ENCODE data around the gene CARMIL1. TPM values are rescaled to one million over a fixed set of nuclear protein-coding genes. Genes with fewer than 3 reads are reported as not detected.
"Not testable (repeated sequence)": the region's sequence is repeated elsewhere in the genome, so short reads cannot be mapped to it uniquely, and the experiment has no call there.

Gene CARMIL1
- total RNA-seq, 1 experiment from 2014 or later: 21.2 TPM

- Histone ChIP-seq H3K27me3 (replicated peaks) (no peaks in the 10 kb centered on the region), H3K4me1 (replicated peaks) (peaks cover 17% of the 10 kb centered on the region), H3K4me3 (no peak overlapping the region), H3K27ac (no peak overlapping the region), H3K36me3 (no peaks in the 10 kb centered on the region), H3K9me3 (replicated peaks) (no peaks in the 10 kb centered on the region)
- no peak for DNase-seq (ENCODE audit: low read depth in 1 of 2, low spot score in 2 of 2)
Measured at GRCh38 chr6:25365154-25365553, 86.0 kb downstream of the CARMIL1 start.

- DNase-seq (ENCODE audit: low read depth in 1 of 2, low spot score in 2 of 2): no peak
- Histone ChIP-seq H3K4me3 (no peak overlapping the region), H3K4me1 (replicated peaks) (peaks cover 12% of the 10 kb centered on the region), H3K9me3 (replicated peaks) (no peaks in the 10 kb centered on the region), H3K27ac (no peak overlapping the region), H3K27me3 (replicated peaks) (no peaks in the 10 kb centered on the region), H3K36me3 (no peaks in the 10 kb centered on the region)
Measured at GRCh38 chr6:25366903-25367545, 87.8 kb downstream of the CARMIL1 start.

DNA sequence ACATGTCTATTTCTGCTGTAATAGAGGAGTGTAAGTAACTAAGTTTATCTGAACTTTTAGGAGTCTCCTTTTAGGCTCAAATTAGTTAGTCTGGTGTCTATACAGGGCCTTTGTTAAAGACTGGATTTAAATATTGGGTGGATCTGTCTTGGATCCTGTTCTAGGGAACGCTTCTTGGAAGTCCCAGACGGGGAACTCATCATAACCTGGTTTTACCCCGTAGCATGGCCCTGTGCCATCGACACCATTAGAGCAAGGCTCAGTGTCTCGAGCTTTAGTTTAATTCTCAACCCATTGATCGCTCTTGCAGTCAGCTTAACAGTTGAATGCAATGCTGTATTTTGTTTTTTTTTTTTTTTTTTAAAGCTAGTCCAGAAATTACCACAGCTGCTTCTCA is 89.9 kb downstream of the CARMIL1 start:
- DNase-seq (ENCODE audit: low read depth in 1 of 2, low spot score in 2 of 2): no peak
- no peaks in the 10 kb centered on the region for H3K27me3 ChIP-seq (replicated peaks)
- no peak overlapping the region for H3K27ac ChIP-seq
- H3K36me3 ChIP-seq: no peaks in the 10 kb centered on the region
- 0 out of 2 replicates have a peak, but pooled peaks cover 4% of the 10 kb centered on the region for H3K4me1 ChIP-seq (replicated peaks)
- H3K4me3 ChIP-seq: no peak overlapping the region
- H3K9me3 ChIP-seq (replicated peaks): no peaks in the 10 kb centered on the region

DNA sequence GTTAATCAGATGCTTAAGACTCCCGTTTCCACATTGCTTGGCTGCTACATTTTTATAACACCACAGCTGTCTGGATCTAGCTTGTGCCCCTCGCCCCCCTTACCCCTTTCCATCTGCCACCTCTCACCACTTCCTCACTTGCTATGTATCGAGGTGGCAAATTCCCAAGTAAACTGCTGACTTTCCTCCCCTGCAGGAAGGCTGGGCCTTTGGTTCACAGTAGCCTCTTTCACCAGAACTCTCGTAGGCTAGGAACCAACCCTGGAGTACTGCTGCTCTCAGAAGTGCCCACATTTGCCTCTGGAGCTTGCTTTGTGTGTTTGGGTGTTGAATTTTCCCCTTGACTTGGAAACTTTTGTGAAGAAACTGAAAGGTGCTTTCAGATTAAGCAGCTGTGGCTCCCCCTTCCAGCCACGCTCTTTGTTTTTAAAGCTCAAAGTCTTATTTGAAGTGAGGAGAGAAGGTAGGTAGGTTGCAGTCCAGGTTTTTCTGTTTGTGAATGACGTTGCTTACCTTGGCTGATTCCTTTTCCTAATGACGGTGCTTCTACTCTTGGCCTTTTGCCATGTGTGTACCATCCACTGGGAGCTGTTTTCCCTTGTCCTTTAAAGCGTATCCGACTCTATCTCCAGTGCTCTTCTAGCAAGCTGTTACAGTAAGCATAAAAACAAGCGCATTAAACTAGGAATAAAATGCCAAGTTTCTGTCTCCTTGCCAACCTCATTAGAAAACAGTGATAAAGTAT is 90.4 kb downstream of the CARMIL1 start:
- H3K36me3 ChIP-seq: no peaks in the 10 kb centered on the region
- no peak for DNase-seq (ENCODE audit: low read depth in 1 of 2, low spot score in 2 of 2)

DNA sequence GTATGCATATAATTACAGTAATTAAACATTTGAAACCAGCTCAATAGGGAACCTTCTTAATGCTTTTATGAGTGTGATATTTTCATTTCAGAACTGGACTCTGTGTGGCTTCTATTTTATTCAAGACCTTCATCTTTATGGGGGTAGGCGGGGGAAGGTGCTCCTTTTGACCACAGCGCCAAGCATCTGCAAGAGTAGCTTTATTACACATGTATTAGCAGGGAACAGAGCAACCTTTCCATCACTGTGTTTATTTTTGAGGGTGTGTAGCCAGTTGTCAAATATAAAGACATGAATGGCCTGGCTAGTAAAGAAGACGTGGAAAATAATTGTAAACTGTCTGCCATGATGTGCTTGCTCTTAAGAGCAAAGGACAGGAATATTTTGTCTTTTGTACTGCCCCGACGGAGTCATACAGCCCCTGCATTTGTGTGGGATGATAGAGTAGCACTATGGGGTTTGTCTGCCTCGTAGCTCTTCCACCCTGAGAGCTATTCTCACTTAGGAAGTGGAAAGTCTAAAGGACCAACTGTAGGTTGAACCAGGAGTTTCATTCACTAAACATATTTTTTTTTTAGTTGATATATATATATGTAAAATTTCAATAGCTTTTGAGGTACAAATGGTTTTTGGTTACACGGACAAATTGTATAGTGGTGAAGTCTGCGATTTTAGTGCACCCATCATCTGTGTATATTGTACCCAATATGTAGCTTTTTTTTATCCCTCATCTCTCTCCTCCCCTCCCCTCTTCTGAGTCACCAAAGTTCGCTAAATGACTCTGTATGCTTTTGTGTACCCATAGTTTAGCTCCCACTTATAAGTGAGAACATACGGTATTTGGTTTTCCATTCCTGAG is 91.2 kb downstream of the CARMIL1 start:
- no peak for DNase-seq (ENCODE audit: low read depth in 1 of 2, low spot score in 2 of 2)
- H3K27me3 ChIP-seq (replicated peaks): no peaks in the 10 kb centered on the region

More for the DNA sequence above, 90.4 kb downstream of the CARMIL1 start:
- H3K4me1 ChIP-seq (replicated peaks): 0 out of 2 replicates have a peak, but pooled peaks cover 4% of the 10 kb centered on the region
- H3K27me3 ChIP-seq (replicated peaks): no peaks in the 10 kb centered on the region
- H3K9me3 ChIP-seq (replicated peaks): no peaks in the 10 kb centered on the region
- H3K4me3 ChIP-seq: no peak overlapping the region
- no peak overlapping the region for H3K27ac ChIP-seq

DNA sequence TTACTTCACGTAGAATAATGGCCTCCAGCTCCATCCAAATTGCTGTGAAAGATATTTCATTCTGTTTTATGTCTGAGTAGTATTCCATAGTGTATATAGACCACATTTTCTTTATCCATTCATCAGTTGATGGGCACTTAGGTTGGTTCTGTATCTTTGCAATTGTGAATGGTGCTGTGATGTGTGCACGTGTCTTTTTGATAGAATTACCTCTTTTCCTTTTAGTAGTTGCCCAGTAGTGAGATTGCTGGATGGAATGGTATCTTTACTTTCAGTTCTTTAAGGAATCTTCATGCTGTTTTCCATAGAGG is 91.8 kb downstream of the CARMIL1 start:
- Histone ChIP-seq H3K4me1 (replicated peaks) (0 out of 2 replicates have a peak, but pooled peaks cover 4% of the 10 kb centered on the region), H3K27ac (no peak overlapping the region), H3K9me3 (replicated peaks) (no peaks in the 10 kb centered on the region), H3K27me3 (replicated peaks) (no peaks in the 10 kb centered on the region), H3K4me3 (no peak overlapping the region), H3K36me3 (no peaks in the 10 kb centered on the region)
- no peak for DNase-seq (ENCODE audit: low read depth in 1 of 2, low spot score in 2 of 2)

More for the DNA sequence above, 91.2 kb downstream of the CARMIL1 start:
- Histone ChIP-seq H3K27ac (no peak overlapping the region), H3K4me1 (replicated peaks) (0 out of 2 replicates have a peak, but pooled peaks cover 4% of the 10 kb centered on the region), H3K9me3 (replicated peaks) (no peaks in the 10 kb centered on the region), H3K4me3 (no peak overlapping the region), H3K36me3 (no peaks in the 10 kb centered on the region)

GRCh38 chr6:25375125-25375524 is 96.0 kb downstream of the CARMIL1 start:
- no peaks in the 10 kb centered on the region for H3K9me3 ChIP-seq (replicated peaks)
- no peaks in the 10 kb centered on the region for H3K27me3 ChIP-seq (replicated peaks)
- H3K36me3 ChIP-seq: no peaks in the 10 kb centered on the region
- DNase-seq (ENCODE audit: low read depth in 1 of 2, low spot score in 2 of 2): no peak
- no peak overlapping the region for H3K4me3 ChIP-seq
- H3K4me1 ChIP-seq (replicated peaks): 0 out of 2 replicates have a peak, but pooled peaks cover 4% of the 10 kb centered on the region
- H3K27ac ChIP-seq: no peak overlapping the region

DNA sequence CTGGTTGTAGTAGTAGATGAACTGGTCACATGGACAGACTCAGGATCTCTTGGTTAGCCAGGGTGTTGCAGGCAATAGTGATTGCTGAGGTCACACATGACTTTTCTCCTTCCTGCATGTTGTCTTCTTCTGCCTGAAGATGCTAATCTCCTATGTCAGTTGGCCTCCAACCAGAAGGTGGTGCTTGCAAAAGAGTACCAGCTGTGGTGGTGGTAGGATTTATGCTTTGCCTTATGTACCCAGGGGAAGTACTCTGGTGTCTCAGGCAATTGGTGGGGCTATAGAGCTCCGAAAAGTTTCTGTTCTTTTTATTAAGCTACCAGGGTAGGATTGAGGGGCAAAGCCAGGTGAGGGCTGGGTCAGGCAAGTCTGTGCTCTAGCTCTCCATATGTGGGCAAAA is 98.5 kb downstream of the CARMIL1 start:
- H3K27ac ChIP-seq: no peak overlapping the region
- H3K36me3 ChIP-seq: no peaks in the 10 kb centered on the region
- no peak for DNase-seq (ENCODE audit: low read depth in 1 of 2, low spot score in 2 of 2)
- H3K27me3 ChIP-seq (replicated peaks): no peaks in the 10 kb centered on the region
- no peaks in the 10 kb centered on the region for H3K9me3 ChIP-seq (replicated peaks)
- no peaks in the 10 kb centered on the region for H3K4me1 ChIP-seq (replicated peaks)
- H3K4me3 ChIP-seq: no peak overlapping the region

- Histone ChIP-seq H3K4me3 (no peak overlapping the region), H3K36me3 (no peaks in the 10 kb centered on the region), H3K4me1 (replicated peaks) (no peaks in the 10 kb centered on the region), H3K27me3 (replicated peaks) (no peaks in the 10 kb centered on the region), H3K9me3 (replicated peaks) (no peaks in the 10 kb centered on the region), H3K27ac (no peak overlapping the region)
- no peak for DNase-seq (ENCODE audit: low read depth in 1 of 2, low spot score in 2 of 2)
Measured at GRCh38 chr6:25381077-25381476, 101.9 kb downstream of the CARMIL1 start.

GRCh38 chr6:25382476-25382875 is 103.3 kb downstream of the CARMIL1 start:
- H3K36me3 ChIP-seq; H3K9me3 ChIP-seq (replicated peaks); H3K4me1 ChIP-seq (replicated peaks); DNase-seq (ENCODE audit: low read depth in 1 of 2, low spot score in 2 of 2); H3K4me3 ChIP-seq; H3K27me3 ChIP-seq (replicated peaks); H3K27ac ChIP-seq: not testable (repeated sequence)

- Histone ChIP-seq H3K9me3 (replicated peaks) (no peaks in the 10 kb centered on the region), H3K27me3 (replicated peaks) (no peaks in the 10 kb centered on the region), H3K4me3 (no peak overlapping the region), H3K36me3 (no peaks in the 10 kb centered on the region), H3K27ac (no peak overlapping the region), H3K4me1 (replicated peaks) (peaks cover under 1% of the 10 kb centered on the region; the same call in 1 of the 2 replicates)
- DNase-seq (ENCODE audit: low read depth in 1 of 2, low spot score in 2 of 2): no peak
Measured at GRCh38 chr6:25384234-25384633, 105.1 kb downstream of the CARMIL1 start.

GRCh38 chr6:25384967-25385366 is 105.8 kb downstream of the CARMIL1 start:
- Histone ChIP-seq H3K27ac (no peak overlapping the region), H3K27me3 (replicated peaks) (no peaks in the 10 kb centered on the region), H3K4me3 (no peak overlapping the region), H3K4me1 (replicated peaks) (peaks cover 6% of the 10 kb centered on the region), H3K9me3 (replicated peaks) (no peaks in the 10 kb centered on the region), H3K36me3 (no peaks in the 10 kb centered on the region)
- no peak for DNase-seq (ENCODE audit: low read depth in 1 of 2, low spot score in 2 of 2)

GRCh38 chr6:25387483-25387882 is 108.3 kb downstream of the CARMIL1 start:
- no peak for DNase-seq (ENCODE audit: low read depth in 1 of 2, low spot score in 2 of 2)
- no peaks in the 10 kb centered on the region for H3K36me3 ChIP-seq
- H3K27ac ChIP-seq: no peak overlapping the region
- peaks cover 6% of the 10 kb centered on the region for H3K4me1 ChIP-seq (replicated peaks)
- no peak overlapping the region for H3K4me3 ChIP-seq
- H3K27me3 ChIP-seq (replicated peaks): no peaks in the 10 kb centered on the region
- no peaks in the 10 kb centered on the region for H3K9me3 ChIP-seq (replicated peaks)

- DNase-seq (ENCODE audit: low read depth in 1 of 2, low spot score in 2 of 2): no peak
- Histone ChIP-seq H3K36me3 (no peaks in the 10 kb centered on the region), H3K27ac (no peak overlapping the region), H3K27me3 (replicated peaks) (no peaks in the 10 kb centered on the region), H3K4me1 (replicated peaks) (peaks cover 6% of the 10 kb centered on the region), H3K9me3 (replicated peaks) (no peaks in the 10 kb centered on the region), H3K4me3 (no peak overlapping the region)
Measured at GRCh38 chr6:25387911-25388310, 108.7 kb downstream of the CARMIL1 start.
